ENCODE results near the gene DCK.

DCK gene

DNA sequence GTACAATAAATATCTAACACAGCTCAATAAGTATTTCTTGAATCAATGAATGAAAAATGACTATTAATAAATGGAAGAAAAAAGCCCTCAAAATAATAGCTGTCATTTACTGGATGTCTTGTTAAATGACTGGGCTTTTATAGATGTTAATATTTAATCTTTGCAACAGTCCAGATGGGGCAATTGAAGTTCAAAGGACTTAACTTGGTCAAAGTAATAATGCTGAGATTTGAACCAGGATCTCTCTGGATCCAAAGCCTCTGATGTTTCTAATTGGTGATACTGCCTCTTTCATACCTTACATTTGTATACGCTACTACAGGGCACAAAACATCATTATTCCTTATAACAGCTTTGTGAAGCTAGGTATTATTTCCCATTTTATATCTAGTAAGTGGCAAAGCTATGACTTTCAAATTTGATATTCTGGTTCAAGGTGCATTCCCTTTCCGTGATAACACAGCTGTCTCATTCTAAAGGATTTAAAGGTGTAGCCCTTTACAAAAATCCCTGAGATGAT lies 72.6 kb downstream of the DCK start:
- DNase-seq: no peak

DNA sequence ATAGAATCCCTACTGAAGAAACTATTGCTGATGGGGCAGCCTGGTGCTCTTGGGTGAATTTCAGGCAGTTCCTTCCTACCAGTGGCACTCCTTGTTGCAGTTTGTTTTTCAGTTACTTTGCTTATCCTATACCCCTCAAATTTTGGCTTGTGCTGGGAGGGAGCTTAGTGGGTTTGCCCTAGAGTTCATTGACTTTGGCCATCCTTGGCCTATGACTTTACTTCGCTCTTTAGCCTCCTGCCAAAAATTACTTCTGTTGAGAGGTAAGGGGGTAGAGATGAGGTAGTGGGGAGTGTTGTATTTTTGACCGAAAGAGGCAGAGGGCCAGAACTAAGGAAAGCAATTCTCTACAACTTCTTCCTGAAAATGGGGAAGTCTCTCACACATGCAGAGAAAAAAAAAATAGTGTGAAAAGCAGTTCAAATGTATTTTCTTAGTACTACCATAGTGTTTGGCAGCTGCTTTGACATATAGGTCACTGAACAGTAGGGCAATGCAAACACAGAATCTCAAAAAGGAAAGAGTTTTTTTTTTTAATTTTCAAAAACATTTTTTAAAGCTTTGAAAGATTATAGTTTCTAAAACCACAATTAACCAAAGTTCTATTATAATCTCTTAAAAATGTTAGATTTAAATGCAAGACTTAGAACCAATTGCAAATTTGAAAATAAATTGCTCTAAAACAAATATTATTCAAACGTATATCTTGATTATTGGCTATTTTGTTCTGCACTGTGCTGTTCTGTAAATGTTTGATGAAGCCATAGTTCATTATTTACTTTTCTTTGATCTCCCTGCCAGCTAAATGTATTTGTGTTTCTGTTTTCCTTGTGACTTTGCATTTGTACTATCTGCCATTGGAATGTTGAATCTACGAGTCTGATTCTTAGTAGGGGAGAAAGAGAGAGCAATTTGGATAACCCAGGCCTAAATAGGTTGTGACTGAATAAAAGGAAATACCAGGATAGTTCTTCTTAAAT lies 73.6 kb downstream of the DCK start:
- DNase-seq: no peak

DNA sequence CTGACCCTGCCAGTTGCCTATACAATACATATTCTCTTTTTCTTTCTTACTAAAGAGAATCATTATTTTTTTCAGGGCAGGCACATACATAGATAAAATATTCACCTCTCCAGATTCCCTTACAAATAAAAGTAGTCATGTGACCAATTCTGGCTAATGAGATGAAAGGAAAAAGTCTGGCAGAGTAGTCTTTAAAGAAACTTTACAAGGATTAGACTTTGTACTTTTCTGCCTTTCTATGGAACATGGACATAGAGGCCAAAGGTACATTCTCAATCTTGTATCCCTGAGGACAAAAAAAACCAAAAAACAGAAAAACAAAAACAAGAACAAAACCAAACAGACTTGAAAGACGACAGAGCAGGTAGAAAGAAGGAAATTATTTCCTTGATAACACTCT lies 75.6 kb downstream of the DCK start:
- no peak for DNase-seq

DNA sequence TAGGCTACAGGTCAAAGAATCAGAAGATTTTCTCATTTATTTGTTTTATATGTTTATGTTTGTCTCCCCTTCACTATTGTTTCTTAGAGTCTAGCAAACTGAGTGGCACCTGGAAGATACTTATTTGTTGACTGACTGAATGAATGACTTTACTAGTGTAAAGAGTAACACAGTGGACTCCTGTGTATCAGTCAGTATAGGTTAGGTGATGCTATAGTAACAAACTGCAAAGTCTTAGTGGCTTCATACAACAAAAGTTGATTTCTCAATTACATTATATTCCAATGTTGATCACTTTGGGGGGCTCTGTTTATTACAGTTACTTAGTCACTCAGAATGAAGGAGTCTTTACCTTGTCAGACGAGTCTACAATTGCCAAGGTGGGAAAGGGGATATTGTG lies 76.6 kb downstream of the DCK start:
- DNase-seq: no peak

DNA sequence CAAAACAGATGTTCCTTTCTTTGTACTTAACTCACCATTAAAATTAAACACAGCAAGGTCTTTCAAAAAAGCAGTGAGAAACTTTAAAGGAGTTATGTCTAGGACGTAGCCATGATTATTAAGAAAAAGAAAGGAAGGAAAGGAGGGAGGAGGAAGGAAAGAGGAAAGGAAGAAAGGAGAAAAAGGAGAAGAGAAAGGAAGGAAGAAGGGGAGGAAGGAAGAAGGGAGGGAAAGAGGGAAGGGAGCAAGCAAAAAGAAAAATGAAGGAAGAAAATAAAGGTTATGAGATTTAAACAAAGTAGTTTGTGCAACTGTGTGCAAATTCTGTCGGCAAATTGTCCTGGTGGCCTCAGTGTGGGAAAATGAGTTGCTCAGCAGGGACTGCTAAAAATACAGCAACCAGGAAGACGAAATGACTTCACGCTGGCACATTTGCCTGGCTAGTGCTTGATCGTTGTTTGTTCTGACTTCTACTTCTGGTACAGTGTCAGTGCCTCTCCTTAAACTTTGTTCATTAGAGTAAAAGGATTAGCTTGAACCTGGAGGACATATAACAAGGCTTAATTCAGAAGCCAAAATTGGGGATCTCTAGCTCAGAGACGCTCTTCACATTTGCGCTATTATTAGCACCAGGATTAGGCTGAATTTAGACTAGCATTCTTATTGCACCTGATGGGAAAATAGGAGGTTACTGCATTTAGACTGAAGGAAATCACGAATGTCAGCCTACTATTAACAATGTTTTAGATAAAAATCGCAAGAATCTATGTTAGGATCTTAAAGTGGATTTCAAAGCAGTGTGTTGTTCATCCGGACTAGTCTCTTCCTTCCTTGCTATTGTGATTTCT lies 81.2 kb downstream of the DCK start:
- DNase-seq: no peak
